Keratinocyte (primary cell): Measurements from ENCODE around the gene ANKRD53. TPM values are rescaled to one million over a fixed set of nuclear protein-coding genes. Genes with fewer than 3 reads are reported as not detected.

Experiments used
- DNase-seq: peaks from one replicate; pipeline ENCODE4 v3.0.0-alpha.2; 2011; ENCODE audit warnings: low read depth, missing footprints, low spot score
- FAIRE-seq: peaks from 2 replicates; lab custom pipeline; 2011; peaks lifted over from hg19 to GRCh38; lab: Jason Lieb, UNC
- H2AFZ ChIP-seq: 2 replicates; pipeline ENCODE4 v1.6.0; 2012; ENCODE audit warnings: low read length, control low read depth, inconsistent platforms; ENCODE audit not compliant: control insufficient read depth
- H3K27ac ChIP-seq: 2 replicates; pipeline ENCODE4 v1.5.1; 2011; ENCODE audit warnings: low read length; ENCODE audit not compliant: control insufficient read depth, insufficient read depth
- H3K27me3 ChIP-seq: 3 replicates; pipeline ENCODE4 v1.6.0; 2011; ENCODE audit warnings: low read length; ENCODE audit not compliant: control insufficient read depth, insufficient read depth; ENCODE audit errors: extremely low read depth
- H3K36me3 ChIP-seq, 2 experiments: 2 replicates in 1 of 2; 3 replicates in 1 of 2; pipeline ENCODE4 v1.5.1; 2011; ENCODE audit warnings: low read length in 2 of 2, mild to moderate bottlenecking in 1 of 2; ENCODE audit not compliant: control insufficient read depth in 2 of 2, insufficient read depth in 2 of 2; ENCODE audit errors: extremely low read depth in 1 of 2
- H3K4me1 ChIP-seq: 3 replicates; pipeline ENCODE4 v1.5.1; 2011; ENCODE audit warnings: low read length; ENCODE audit not compliant: control insufficient read depth, insufficient read depth; ENCODE audit errors: extremely low read depth
- H3K4me2 ChIP-seq: 3 replicates; pipeline ENCODE4 v1.6.0; 2011; ENCODE audit warnings: low read depth, low read length; ENCODE audit not compliant: control insufficient read depth, insufficient read depth; ENCODE audit errors: extremely low read depth
- H3K4me3 ChIP-seq, 3 experiments: fragments of 200-600 bp in 1 of 3; sonication (generic) in 1 of 3; 2 replicates in 2 of 3; 3 replicates in 1 of 3; pipeline ENCODE4 v1.5.1; 2011 to 2016; ENCODE audit warnings: low read length in 3 of 3, mild to moderate bottlenecking in 3 of 3, control low read depth in 2 of 3, inconsistent platforms in 1 of 3, low read depth in 1 of 3, mixed read lengths in 1 of 3, mixed run types in 1 of 3, moderate library complexity in 1 of 3; ENCODE audit not compliant: control insufficient read depth in 2 of 3, insufficient read depth in 2 of 3; ENCODE audit errors: extremely low read depth in 1 of 3
- H3K79me2 ChIP-seq: 2 replicates; pipeline ENCODE4 v1.6.0; 2012; ENCODE audit warnings: low read length; ENCODE audit not compliant: control insufficient read depth, insufficient read depth
- H3K9ac ChIP-seq: 3 replicates; pipeline ENCODE4 v1.6.0; 2011; ENCODE audit warnings: low read length; ENCODE audit not compliant: control insufficient read depth, insufficient read depth; ENCODE audit errors: extremely low read depth
- H3K9me1 ChIP-seq: 3 replicates; pipeline ENCODE4 v1.6.0; 2011; ENCODE audit warnings: low read length; ENCODE audit not compliant: control insufficient read depth, insufficient read depth; ENCODE audit errors: extremely low read depth
- H3K9me3 ChIP-seq: 2 replicates; pipeline ENCODE4 v1.5.1; 2012; ENCODE audit warnings: low read depth, low read length; ENCODE audit not compliant: control insufficient read depth
- H4K20me1 ChIP-seq: 3 replicates; pipeline ENCODE4 v1.6.0; 2011; ENCODE audit warnings: low read length; ENCODE audit not compliant: control insufficient read depth, insufficient read depth; ENCODE audit errors: extremely low read depth
- EZH2 ChIP-seq: IDR thresholded peaks from one replicate; pipeline ENCODE4 v1.6.1; 2012; ENCODE audit warnings: inconsistent platforms, mild to moderate bottlenecking, low read length, moderate library complexity
- dilution Hi-C: fragments of 300-500 bp; cut with MboI; formaldehyde crosslinking; loops from one replicate; pipeline ENCODE4 v1.7.0; 2020; ENCODE audit warnings: low sequenced_read_pairs; ENCODE audit not compliant: extremely low pct_ligation_motif_present
- polyA plus RNA-seq, 5 experiments: library from polyadenylated mRNA; depleted of rRNA in 3 of 5; stranded (reverse) in 3 of 5; stranded (forward) in 1 of 5; unstranded in 1 of 5; fragments of >200 nt; gene quantifications; 1 replicate in 1 of 5; 2 replicates in 3 of 5; 3 replicates in 1 of 5; pipeline versions ENCODE4 v1.2.1 to v1.2.3, GENCODE V29; 2011 to 2012; ENCODE audit warnings: missing spikeins in 2 of 5, low read depth in 1 of 5, low replicate concordance in 1 of 5
- TF ChIP-seq, protein P1 (sequence below), 3 experiments: IDR thresholded peaks in 1 of 3; conservative IDR thresholded peaks in 1 of 3; optimal IDR thresholded peaks in 1 of 3; 2 replicates in 2 of 3; 3 replicates in 1 of 3; pipeline versions ENCODE3 to v1.5.1; 2011; ENCODE audit warnings: low read length in 3 of 3, mild to moderate bottlenecking in 3 of 3, moderate library complexity in 2 of 3, control low read depth in 1 of 3, inconsistent platforms in 1 of 3; ENCODE audit not compliant: insufficient read depth in 2 of 3; ENCODE audit errors: extremely low read depth in 1 of 3

The ANKRD53 gene
- polyA plus RNA-seq, 1 donor (not counting 4 experiments of a cell fraction or from before 2014, with no cell fraction given) = not detected

DNA sequence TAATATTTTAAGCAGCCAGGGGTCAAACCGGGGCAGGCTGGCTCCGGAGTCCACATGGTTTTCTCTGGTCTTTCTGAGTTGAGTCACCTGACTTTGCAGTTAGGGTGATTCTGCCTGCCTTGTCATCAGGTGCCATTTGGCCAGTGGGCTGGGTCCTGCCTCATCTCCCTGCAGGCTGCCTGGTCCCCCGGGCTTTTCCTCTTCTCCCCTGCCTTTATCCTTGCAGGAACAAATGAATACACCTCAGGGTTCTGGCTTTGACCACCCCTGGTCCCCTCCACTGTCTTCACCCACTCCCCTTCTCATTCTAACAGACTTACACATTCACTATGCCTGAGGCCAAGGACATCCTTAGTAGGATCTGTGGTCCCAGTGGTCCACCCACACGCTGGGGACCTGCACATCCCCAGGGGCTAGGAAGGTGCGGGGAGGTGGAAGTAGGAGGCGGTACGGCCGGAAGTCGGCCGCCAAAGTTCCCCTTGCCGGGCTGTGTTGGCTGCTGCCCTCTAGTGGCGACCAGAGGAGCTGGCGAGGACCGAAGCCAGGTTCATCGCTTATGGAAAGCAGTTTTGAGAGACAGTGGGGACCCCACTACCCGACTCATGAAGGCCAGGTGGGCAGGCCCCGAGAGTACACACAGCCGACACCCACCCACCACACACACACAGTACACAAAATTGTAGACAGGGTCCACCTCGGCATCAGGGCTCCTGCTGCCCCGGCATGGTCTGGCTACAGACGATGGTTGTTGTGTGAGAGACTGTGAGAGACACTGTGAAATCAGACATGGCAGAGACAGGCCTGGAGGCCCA is 22.6 kb downstream of the ANKRD53 start:
- H3K27ac ChIP-seq = no peak overlapping the region
- FAIRE-seq (peak; percentile 13), DNase-seq (no peak)
- TF ChIP-seq, protein P1, sequence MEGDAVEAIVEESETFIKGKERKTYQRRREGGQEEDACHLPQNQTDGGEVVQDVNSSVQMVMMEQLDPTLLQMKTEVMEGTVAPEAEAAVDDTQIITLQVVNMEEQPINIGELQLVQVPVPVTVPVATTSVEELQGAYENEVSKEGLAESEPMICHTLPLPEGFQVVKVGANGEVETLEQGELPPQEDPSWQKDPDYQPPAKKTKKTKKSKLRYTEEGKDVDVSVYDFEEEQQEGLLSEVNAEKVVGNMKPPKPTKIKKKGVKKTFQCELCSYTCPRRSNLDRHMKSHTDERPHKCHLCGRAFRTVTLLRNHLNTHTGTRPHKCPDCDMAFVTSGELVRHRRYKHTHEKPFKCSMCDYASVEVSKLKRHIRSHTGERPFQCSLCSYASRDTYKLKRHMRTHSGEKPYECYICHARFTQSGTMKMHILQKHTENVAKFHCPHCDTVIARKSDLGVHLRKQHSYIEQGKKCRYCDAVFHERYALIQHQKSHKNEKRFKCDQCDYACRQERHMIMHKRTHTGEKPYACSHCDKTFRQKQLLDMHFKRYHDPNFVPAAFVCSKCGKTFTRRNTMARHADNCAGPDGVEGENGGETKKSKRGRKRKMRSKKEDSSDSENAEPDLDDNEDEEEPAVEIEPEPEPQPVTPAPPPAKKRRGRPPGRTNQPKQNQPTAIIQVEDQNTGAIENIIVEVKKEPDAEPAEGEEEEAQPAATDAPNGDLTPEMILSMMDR (optimal IDR thresholded peaks at IDR 0.05 in 1 of 3, IDR thresholded peaks at IDR 0.05 in 1 of 3, conservative IDR thresholded peaks at IDR 0.05 in 1 of 3; ENCODE audit: extremely low read depth in 1 of 3, insufficient read depth in 2 of 3, low read length in 3 of 3) = peak; percentile 86 to 98 (median 87)
- no peak for TF ChIP-seq EZH2
- H3K4me2 ChIP-seq = peak overlapping the region; percentile 80
- peaks cover 3% of the 10 kb centered on the region for H3K4me1 ChIP-seq
- no peaks in the 10 kb centered on the region for H4K20me1 ChIP-seq
- H3K9me1 ChIP-seq = no peaks in the 10 kb centered on the region
- no peak overlapping the region for H3K9ac ChIP-seq
- H3K36me3 ChIP-seq = no peaks in the 10 kb centered on the region
- H3K4me3 ChIP-seq = peak overlapping the region in 2 of 3 experiments; percentile 9 to 46
- dilution Hi-C loops = no loop called here
- no peaks in the 10 kb centered on the region for H3K9me3 ChIP-seq
- peaks cover 3% of the 10 kb centered on the region for H3K27me3 ChIP-seq
- H2AFZ ChIP-seq = peak overlapping the region; percentile 98
- no peaks in the 10 kb centered on the region for H3K79me2 ChIP-seq

DNA sequence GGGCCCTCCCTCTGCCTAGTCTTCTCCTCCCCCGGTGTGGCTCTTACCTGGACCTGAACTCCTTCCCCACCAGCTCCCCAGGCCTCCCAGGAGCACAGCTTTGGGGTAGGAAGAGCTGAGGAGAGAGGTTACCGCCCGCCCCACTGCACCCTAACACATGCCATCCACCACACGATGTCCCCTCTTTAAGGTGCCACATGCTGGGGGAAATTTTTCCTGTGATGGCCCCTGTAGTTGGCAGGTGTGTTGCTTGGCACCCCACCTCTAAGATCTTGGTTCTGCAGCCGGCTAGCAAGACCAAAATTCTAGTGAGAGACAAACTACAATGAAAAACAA is 23.1 kb downstream of the ANKRD53 start:
- H3K4me2 ChIP-seq = no peak overlapping the region
- H3K79me2 ChIP-seq = no peaks in the 10 kb centered on the region
- peak overlapping the region; percentile 1 for H2AFZ ChIP-seq
- no peaks in the 10 kb centered on the region for H3K36me3 ChIP-seq
- no peaks in the 10 kb centered on the region for H4K20me1 ChIP-seq
- TF ChIP-seq, protein P1 (optimal IDR thresholded peaks at IDR 0.05 in 1 of 3, IDR thresholded peaks at IDR 0.05 in 1 of 3, conservative IDR thresholded peaks at IDR 0.05 in 1 of 3; ENCODE audit: extremely low read depth in 1 of 3, insufficient read depth in 2 of 3, low read length in 3 of 3) = no peak
- TF ChIP-seq EZH2 = no peak
- H3K9ac ChIP-seq = no peak overlapping the region
- FAIRE-seq (no peak), DNase-seq (no peak)
- H3K4me1 ChIP-seq = peaks cover 3% of the 10 kb centered on the region
- dilution Hi-C loops = no loop called here
- no peak overlapping the region for H3K27ac ChIP-seq
- H3K4me3 ChIP-seq = no peak overlapping the region
- H3K27me3 ChIP-seq = peaks cover 3% of the 10 kb centered on the region
- no peaks in the 10 kb centered on the region for H3K9me3 ChIP-seq
- H3K9me1 ChIP-seq = no peaks in the 10 kb centered on the region
